Peyer's patch (tissue), 4 donors: Measurements from ENCODE around the gene TCTN1. TPM values are rescaled to one million over a fixed set of nuclear protein-coding genes. Genes with fewer than 3 reads are reported as not detected.

ENCODE experiments used
- DNase-seq, 3 donors: peaks; one replicate each; pipeline ENCODE4 v3.0.0-alpha.2; 2017 to 2019
- H3K27ac ChIP-seq, 4 donors: fragments of 200-600 bp; sonication (generic); one replicate each; pipeline ENCODE4 v1.5.1; 2016 to 2019
- H3K27me3 ChIP-seq, 2 donors: fragments of 200-600 bp; sonication (generic); one replicate each; pipeline ENCODE4 v1.5.1; 2019
- H3K36me3 ChIP-seq, 3 donors: fragments of 200-600 bp; sonication (generic); one replicate each; pipeline ENCODE4 v1.5.1; 2016 to 2019
- H3K4me1 ChIP-seq, 4 donors: fragments of 200-600 bp; sonication (generic); one replicate each; pipeline ENCODE4 v1.5.1; 2016 to 2019
- H3K4me3 ChIP-seq, 4 donors: fragments of 200-600 bp; sonication (generic); 1 replicate in 3 of 4; 2 replicates in 1 of 4; pipeline ENCODE4 v1.5.1; 2016 to 2019; ENCODE audit warnings: mild to moderate bottlenecking in 1 of 4
- H3K9me3 ChIP-seq, 4 donors: fragments of 200-600 bp; sonication (generic); one replicate each; pipeline ENCODE4 v1.5.1; 2016 to 2019; ENCODE audit warnings: mild to moderate bottlenecking in 1 of 4
- CTCF ChIP-seq, 6 experiments: fragments of 450-650 bp in 4 of 6; fragments of 200-600 bp in 2 of 6; sonication (generic) in 1 of 6; IDR thresholded peaks; one replicate each; pipeline ENCODE4 v1.5.1; 2017 to 2019; ENCODE audit warnings: antibody characterized with exemption in 6 of 6, mild to moderate bottlenecking in 3 of 6, moderate library complexity in 1 of 6
- POLR2A ChIP-seq, 2 donors: fragments of 450-650 bp; IDR thresholded peaks; one replicate each; pipeline ENCODE4 v1.5.1; 2017; ENCODE audit warnings: antibody characterized with exemption in 2 of 2, mild to moderate bottlenecking in 2 of 2, moderate library complexity in 2 of 2
- small RNA-seq, 2 donors: library from RNA; depleted of rRNA; stranded (forward); fragments of <200 nt; gene quantifications; one replicate each; pipeline ENCODE3, GENCODE V24; 2016
- total RNA-seq, 4 donors: library from RNA; depleted of rRNA; stranded (reverse); fragments of >200 nt; gene quantifications; one replicate each; pipeline ENCODE4 v1.1.0, GENCODE V29; 2016

TCTN1 gene
- total RNA-seq, 4 donors from 2014 or later, result 9.1 to 53.6 (median 9.7) TPM

- Histone ChIP-seq H3K9me3 (no peaks in the 10 kb centered on the region), H3K4me1 (peaks cover 0 to 11% (median 4%) of the 10 kb centered on the region in 4 donors), H3K36me3 (no peaks in the 10 kb centered on the region), H3K4me3 (no peak overlapping the region), H3K27ac (no peak overlapping the region), H3K27me3 (no peaks in the 10 kb centered on the region)
- no peak for DNase-seq
- TF ChIP-seq POLR2A (IDR thresholded peaks at IDR 0.05), result no peak
- TF ChIP-seq CTCF (IDR thresholded peaks at IDR 0.05), result no peak
These were observed 82.4 kb downstream of the TCTN1 start for GRCh38 chr12:110696283-110696682.

GRCh38 chr12:110697236-110697635 lies 83.3 kb downstream of the TCTN1 start:
- no peaks in the 10 kb centered on the region for H3K36me3 ChIP-seq
- peak in 1 of 3 donors; percentile 9 for DNase-seq
- H3K27ac ChIP-seq, result no peak overlapping the region
- H3K4me1 ChIP-seq, result peaks cover 0 to 11% (median 4%) of the 10 kb centered on the region in 4 donors
- H3K9me3 ChIP-seq, result no peaks in the 10 kb centered on the region
- no peaks in the 10 kb centered on the region for H3K27me3 ChIP-seq
- TF ChIP-seq CTCF (IDR thresholded peaks at IDR 0.05) (no peak), POLR2A (IDR thresholded peaks at IDR 0.05) (no peak)
- no peak overlapping the region for H3K4me3 ChIP-seq

GRCh38 chr12:110698171-110698902 lies 84.4 kb downstream of the TCTN1 start:
- DNase-seq, result peak; percentile 71 to 90 (median 78)
- TF ChIP-seq CTCF (IDR thresholded peaks at IDR 0.05) (peak; percentile 72 to 86 (median 78)), POLR2A (IDR thresholded peaks at IDR 0.05) (no peak)
- no peaks in the 10 kb centered on the region for H3K36me3 ChIP-seq
- peak overlapping the region in 3 of 4 donors; percentile 43 to 64 (median 44) for H3K27ac ChIP-seq
- H3K9me3 ChIP-seq, result no peaks in the 10 kb centered on the region
- H3K4me1 ChIP-seq, result peaks cover 0 to 11% (median 4%) of the 10 kb centered on the region in 4 donors
- no peaks in the 10 kb centered on the region for H3K27me3 ChIP-seq
- H3K4me3 ChIP-seq, result peak overlapping the region in 2 of 4 donors; percentile 4 to 20

Small RNA genes within 50 kb of the gene (small RNA-seq; reads per million reads assigned to genes)
- 0 reads per million in 2 donors for gene RN7SL387P

Other genes starting within 250 kb of the TCTN1 start
- 10 to 100 TPM; 31.6 to 66.0 (median 50.7) TPM for gene ANAPC7, start 210.4 kb upstream of the TCTN1 start, total RNA-seq
- 100 to 1,000 TPM; 224 to 314 (median 267) TPM for gene ARPC3, start 163.8 kb upstream of the TCTN1 start, total RNA-seq
- 10 to 100 TPM in 1 of 4 donors, 1 to 10 TPM in 3; 1.4 to 14.9 (median 3.9) TPM for gene GPN3, start 145.9 kb upstream of the TCTN1 start, total RNA-seq
- gene FAM216A, start 145.3 kb upstream of the TCTN1 start, total RNA-seq, result 10 to 100 TPM in 1 of 4 donors, 1 to 10 TPM in 3; 1.4 to 13.2 (median 2.6) TPM
- gene VPS29, start 112.0 kb upstream of the TCTN1 start, total RNA-seq, result 100 to 1,000 TPM in 2 of 4 donors, 10 to 100 TPM in 2; 81.1 to 124 (median 106) TPM
- under 1 TPM in 2 of 4 donors, not detected in 2; 0.40 to 0.83 TPM for gene RAD9B, start 111.8 kb upstream of the TCTN1 start, total RNA-seq
- gene PPTC7, start 30.8 kb upstream of the TCTN1 start, total RNA-seq, result 10 to 100 TPM; 19.5 to 21.4 (median 20.1) TPM
- 10 to 100 TPM in 1 of 4 donors, 1 to 10 TPM in 3; 2.6 to 16.5 (median 4.7) TPM for gene HVCN1, start 75.0 kb downstream of the TCTN1 start, total RNA-seq
- gene PPP1CC, start 128.8 kb downstream of the TCTN1 start, total RNA-seq, result 100 to 1,000 TPM; 174 to 361 (median 217) TPM
- not detected for gene CCDC63, start 232.9 kb downstream of the TCTN1 start, total RNA-seq